OCI-LY3 (cell line): ENCODE results near the gene TMEM127.
A peak's percentile ranks its signal among the peaks of the same experiment; 100 is the strongest.

ENCODE experiments used
- H2AFZ ChIP-seq: fragments of 200-600, 300-600 bp; shearing (Covaris generic); 2 replicates; pipeline ENCODE4 v1.6.0; 2014; ENCODE audit warnings: antibody characterized with exemption, low read depth, low read length
- H3K27ac ChIP-seq: fragments of 200-600, 300-600 bp; sonication (generic); 2 replicates; pipeline ENCODE4 v1.5.1; 2014; ENCODE audit warnings: mild to moderate bottlenecking, low read length, moderate library complexity, mixed read lengths
- H3K27me3 ChIP-seq: fragments of 200-600, 300-600 bp; sonication (generic); 2 replicates; pipeline ENCODE4 v1.6.1; 2014; ENCODE audit warnings: low read depth, low read length, mixed read lengths
- H3K36me3 ChIP-seq: fragments of 200-600, 300-600 bp; sonication (generic); replicated peaks from 2 replicates; pipeline ENCODE3; 2014; ENCODE audit warnings: low read depth, low read length, mixed read lengths
- H3K4me1 ChIP-seq: fragments of 300-600, 200-600 bp; sonication (generic); 2 replicates; pipeline ENCODE4 v1.6.1; 2014; ENCODE audit warnings: low read length, mixed read lengths
- H3K4me2 ChIP-seq: fragments of 200-600, 300-600 bp; sonication (generic); 2 replicates; pipeline ENCODE4 v1.6.1; 2014; ENCODE audit warnings: low read length, mixed read lengths
- H3K4me3 ChIP-seq: fragments of 300-600, 200-600 bp; sonication (generic); 2 replicates; pipeline ENCODE4 v1.5.1; 2014; ENCODE audit warnings: antibody characterized with exemption, mild to moderate bottlenecking, low read length, moderate library complexity
- H3K79me2 ChIP-seq: fragments of 300-600, 200-600 bp; shearing (Covaris generic); 2 replicates; pipeline ENCODE4 v1.6.1; 2014; ENCODE audit warnings: mild to moderate bottlenecking, low read length, mixed read lengths
- H3K9ac ChIP-seq: fragments of 300-600, 200-600 bp; shearing (Covaris generic); 2 replicates; pipeline ENCODE4 v1.6.0; 2014; ENCODE audit warnings: mild to moderate bottlenecking, low read length, moderate library complexity
- H3K9me3 ChIP-seq: fragments of 200-600, 300-600 bp; shearing (Covaris generic); 2 replicates; pipeline ENCODE4 v1.6.1; 2014; ENCODE audit warnings: low read length, mixed read lengths; ENCODE audit not compliant: insufficient read depth
- H4K20me1 ChIP-seq: fragments of 200-600, 300-600 bp; sonication (generic); 2 replicates; pipeline ENCODE4 v1.6.1; 2016; ENCODE audit warnings: low read length, mixed read lengths; ENCODE audit not compliant: insufficient read depth
- CTCF ChIP-seq: fragments of 200-600, 300-600 bp; sonication (generic); IDR thresholded peaks from 2 replicates; pipeline ENCODE4 v1.5.1; 2014; ENCODE audit warnings: antibody characterized with exemption, low read length, low read depth
- EZH2phosphoT487 ChIP-seq: fragments of 200-600 bp; shearing (Covaris generic); IDR thresholded peaks from 2 replicates; pipeline ENCODE4 v1.6.1; 2018; ENCODE audit warnings: antibody characterized with exemption, mixed run types, low read depth

Gene TMEM127

GRCh38 chr2:96262306-96262705 lies 3.5 kb downstream of the TMEM127 start:
- no peak overlapping the region for H2AFZ ChIP-seq
- H4K20me1 ChIP-seq: peaks cover 21% of the 10 kb centered on the region
- H3K79me2 ChIP-seq: peaks cover 49% of the 10 kb centered on the region
- H3K4me3 ChIP-seq: no peak overlapping the region
- no peak overlapping the region for H3K4me2 ChIP-seq
- TF ChIP-seq CTCF (no peak), EZH2phosphoT487 (no peak)
- peaks cover 21% of the 10 kb centered on the region for H3K36me3 ChIP-seq
- no peaks in the 10 kb centered on the region for H3K9me3 ChIP-seq
- H3K27me3 ChIP-seq: no peaks in the 10 kb centered on the region
- peaks cover 13% of the 10 kb centered on the region for H3K4me1 ChIP-seq
- no peak overlapping the region for H3K9ac ChIP-seq
- H3K27ac ChIP-seq: no peak overlapping the region

- Histone ChIP-seq H3K27ac (no peak overlapping the region), H3K79me2 (peaks cover 44% of the 10 kb centered on the region), H3K4me3 (no peak overlapping the region), H3K27me3 (no peaks in the 10 kb centered on the region), H3K36me3 (peaks cover 21% of the 10 kb centered on the region), H3K9ac (no peak overlapping the region), H2AFZ (no peak overlapping the region), H3K4me2 (no peak overlapping the region), H4K20me1 (peaks cover 25% of the 10 kb centered on the region), H3K9me3 (no peaks in the 10 kb centered on the region), H3K4me1 (peaks cover 14% of the 10 kb centered on the region)
- TF ChIP-seq CTCF (no peak), EZH2phosphoT487 (no peak)
Measured at GRCh38 chr2:96261328-96262003, 4.3 kb downstream of the TMEM127 start.

- Histone ChIP-seq H3K9me3 (no peaks in the 10 kb centered on the region), H3K79me2 (peaks cover 39% of the 10 kb centered on the region), H4K20me1 (peaks cover 25% of the 10 kb centered on the region), H3K4me2 (no peak overlapping the region), H3K4me3 (no peak overlapping the region), H3K36me3 (peaks cover 21% of the 10 kb centered on the region), H3K27ac (no peak overlapping the region), H3K27me3 (no peaks in the 10 kb centered on the region), H3K4me1 (peaks cover 14% of the 10 kb centered on the region), H3K9ac (no peak overlapping the region), H2AFZ (no peak overlapping the region)
- TF ChIP-seq CTCF (peak; percentile 46), EZH2phosphoT487 (no peak)
Measured at GRCh38 chr2:96260387-96261260, 5.2 kb downstream of the TMEM127 start.

- Histone ChIP-seq H3K9ac (no peak overlapping the region), H3K4me1 (peaks cover 11% of the 10 kb centered on the region), H3K79me2 (peaks cover 28% of the 10 kb centered on the region), H2AFZ (no peak overlapping the region), H3K9me3 (no peaks in the 10 kb centered on the region), H3K27ac (no peak overlapping the region), H3K27me3 (no peaks in the 10 kb centered on the region), H3K36me3 (peaks cover 28% of the 10 kb centered on the region), H3K4me3 (no peak overlapping the region), H3K4me2 (no peak overlapping the region), H4K20me1 (peaks cover 22% of the 10 kb centered on the region)
- TF ChIP-seq EZH2phosphoT487: no peak
- no peak for TF ChIP-seq CTCF
Measured at GRCh38 chr2:96259497-96259921, 6.3 kb downstream of the TMEM127 start.
